Hepatocyte (in vitro differentiated cells): ENCODE data around the gene SIRPG. TPM values are rescaled to one million over a fixed set of nuclear protein-coding genes. Genes with fewer than 3 reads are reported as not detected.

ENCODE experiments used
- DNase-seq: peaks from one replicate; pipeline ENCODE4 v3.0.0-alpha.2; 2016; ENCODE audit warnings: low spot score
- H2AFZ ChIP-seq: fragments of 200-600 bp; sonication (generic); 2 replicates; pipeline ENCODE4 v1.6.0; 2016; ENCODE audit warnings: antibody characterized with exemption, mild to moderate bottlenecking
- H3K27ac ChIP-seq: fragments of 200-600 bp; sonication (generic); 2 replicates; pipeline ENCODE4 v1.5.1; 2016; ENCODE audit warnings: mild to moderate bottlenecking
- H3K27me3 ChIP-seq: fragments of 200-600 bp; sonication (generic); 2 replicates; pipeline ENCODE4 v1.6.1; 2016
- H3K36me3 ChIP-seq: fragments of 200-600 bp; sonication (generic); replicated peaks from 2 replicates; pipeline ENCODE4 v1.5.1; 2016; ENCODE audit warnings: low read depth; ENCODE audit not compliant: insufficient read depth
- H3K4me1 ChIP-seq: fragments of 200-600 bp; sonication (generic); 2 replicates; pipeline ENCODE4 v1.5.1; 2016; ENCODE audit warnings: mild to moderate bottlenecking, moderate library complexity; ENCODE audit not compliant: insufficient read depth
- H3K4me2 ChIP-seq: fragments of 200-600 bp; sonication (generic); 2 replicates; pipeline ENCODE4 v1.6.0; 2016
- H3K4me3 ChIP-seq: fragments of 200-600 bp; sonication (generic); 2 replicates; pipeline ENCODE4 v1.5.1; 2016; ENCODE audit warnings: mild to moderate bottlenecking
- H3K79me2 ChIP-seq: fragments of 200-600 bp; sonication (generic); 2 replicates; pipeline ENCODE4 v1.6.0; 2017; ENCODE audit warnings: mild to moderate bottlenecking
- H3K9me2 ChIP-seq: fragments of 200-600 bp; sonication (generic); replicated peaks from 2 replicates; pipeline ENCODE4 v1.6.0; 2017; ENCODE audit warnings: mild to moderate bottlenecking; ENCODE audit not compliant: insufficient read depth
- H3K9me3 ChIP-seq: fragments of 200-600 bp; sonication (generic); 2 replicates; pipeline ENCODE4 v1.5.1; 2016; ENCODE audit warnings: low read depth, mild to moderate bottlenecking
- H4K20me1 ChIP-seq: fragments of 200-600 bp; sonication (generic); 2 replicates; pipeline ENCODE4 v1.6.0; 2016; ENCODE audit warnings: mild to moderate bottlenecking; ENCODE audit not compliant: insufficient read depth, poor library complexity, severe bottlenecking
- EZH2 ChIP-seq: fragments of 200-600 bp; sonication (generic); IDR thresholded peaks from 2 replicates; pipeline ENCODE4 v1.6.1; 2016; ENCODE audit warnings: antibody characterized with exemption, mild to moderate bottlenecking, borderline replicate concordance
- EZH2phosphoT487 ChIP-seq: fragments of 200-600 bp; sonication (generic); IDR thresholded peaks from one replicate; pipeline ENCODE4 v1.6.1; 2018; ENCODE audit warnings: antibody characterized with exemption, mild to moderate bottlenecking, low read depth, moderate library complexity; ENCODE audit not compliant: unreplicated experiment, severe bottlenecking
- WGBS: methylation state at CpG from one replicate; pipeline ENCODE4 v1.1.6; 2016; ENCODE audit warnings: low lambda C conversion rate; ENCODE audit errors: missing lambda C conversion rate; 5-methylcytosine and 5-hydroxymethylcytosine counted together
- polyA plus RNA-seq: library from polyadenylated mRNA; unstranded; fragments of >200 nt; fragmentation: Nextera tagmentation; extraction: Ambion mirVana; gene quantifications from 2 replicates; pipeline ENCODE4 v1.2.1, GENCODE V29; 2016
- total RNA-seq: library from RNA; depleted of rRNA; stranded (reverse); fragments of >200 nt; gene quantifications from 2 replicates; pipeline ENCODE4 v1.2.3, GENCODE V29; 2014
- TF ChIP-seq, protein P1 (sequence below): fragments of 200-600 bp; sonication (generic); IDR thresholded peaks from 2 replicates; pipeline ENCODE4 v1.5.1; 2016; ENCODE audit warnings: antibody characterized with exemption, mild to moderate bottlenecking; ENCODE audit not compliant: poor library complexity

Gene SIRPG
- total and polyA plus RNA-seq, 2 experiments from 2014 or later, result not detected

DNA sequence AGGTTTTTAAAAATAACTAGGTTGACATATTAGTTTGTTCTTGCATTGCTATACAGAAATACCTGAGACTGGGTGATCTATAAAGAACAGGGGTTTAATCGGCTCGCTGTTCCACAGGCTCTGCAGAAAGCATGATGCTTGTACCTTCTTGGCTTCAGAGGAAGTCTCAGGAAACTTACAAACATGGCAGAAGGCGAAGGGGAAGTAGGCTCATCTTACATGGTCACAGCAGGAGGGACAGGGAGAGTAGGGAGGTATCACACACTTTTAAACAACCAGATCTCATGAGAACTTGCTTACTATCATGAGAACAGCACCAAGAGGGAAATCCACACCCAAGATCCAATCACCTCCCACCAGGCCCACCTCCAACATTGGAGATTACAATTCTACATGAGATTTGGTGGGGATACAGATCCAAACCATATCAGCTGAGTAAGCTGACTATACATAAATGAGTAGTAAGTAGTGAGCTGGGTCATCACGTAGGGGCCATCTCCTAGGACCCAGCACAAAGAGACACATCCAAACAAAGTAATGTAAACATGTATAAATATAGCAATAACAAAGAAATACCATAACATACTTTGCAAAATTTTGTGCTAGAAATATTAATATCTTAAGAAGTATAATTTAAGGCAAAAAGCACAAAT, 31.4 kb upstream of the SIRPG start:
- no peak overlapping the region for H3K4me2 ChIP-seq
- no peaks in the 10 kb centered on the region for H4K20me1 ChIP-seq
- TF ChIP-seq, protein P1, sequence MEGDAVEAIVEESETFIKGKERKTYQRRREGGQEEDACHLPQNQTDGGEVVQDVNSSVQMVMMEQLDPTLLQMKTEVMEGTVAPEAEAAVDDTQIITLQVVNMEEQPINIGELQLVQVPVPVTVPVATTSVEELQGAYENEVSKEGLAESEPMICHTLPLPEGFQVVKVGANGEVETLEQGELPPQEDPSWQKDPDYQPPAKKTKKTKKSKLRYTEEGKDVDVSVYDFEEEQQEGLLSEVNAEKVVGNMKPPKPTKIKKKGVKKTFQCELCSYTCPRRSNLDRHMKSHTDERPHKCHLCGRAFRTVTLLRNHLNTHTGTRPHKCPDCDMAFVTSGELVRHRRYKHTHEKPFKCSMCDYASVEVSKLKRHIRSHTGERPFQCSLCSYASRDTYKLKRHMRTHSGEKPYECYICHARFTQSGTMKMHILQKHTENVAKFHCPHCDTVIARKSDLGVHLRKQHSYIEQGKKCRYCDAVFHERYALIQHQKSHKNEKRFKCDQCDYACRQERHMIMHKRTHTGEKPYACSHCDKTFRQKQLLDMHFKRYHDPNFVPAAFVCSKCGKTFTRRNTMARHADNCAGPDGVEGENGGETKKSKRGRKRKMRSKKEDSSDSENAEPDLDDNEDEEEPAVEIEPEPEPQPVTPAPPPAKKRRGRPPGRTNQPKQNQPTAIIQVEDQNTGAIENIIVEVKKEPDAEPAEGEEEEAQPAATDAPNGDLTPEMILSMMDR, result no peak
- no peak for TF ChIP-seq EZH2phosphoT487
- TF ChIP-seq EZH2, result no peak
- no peak overlapping the region for H3K4me3 ChIP-seq
- H2AFZ ChIP-seq, result no peak overlapping the region
- no peaks in the 10 kb centered on the region for H3K9me2 ChIP-seq
- DNase-seq, result no peak
- no peak overlapping the region for H3K27ac ChIP-seq
- peaks cover 13% of the 10 kb centered on the region for H3K27me3 ChIP-seq
- H3K9me3 ChIP-seq, result no peaks in the 10 kb centered on the region
- H3K79me2 ChIP-seq, result no peaks in the 10 kb centered on the region
- H3K4me1 ChIP-seq, result no peaks in the 10 kb centered on the region
- WGBS, result 87% methylated on average over 4 of the region's 4 CpGs
- no peaks in the 10 kb centered on the region for H3K36me3 ChIP-seq

GRCh38 chr20:1687053-1687452, 29.5 kb upstream of the SIRPG start:
- Histone ChIP-seq H3K4me1 (no peaks in the 10 kb centered on the region), H4K20me1 (no peaks in the 10 kb centered on the region), H3K27ac (no peak overlapping the region), H3K36me3 (no peaks in the 10 kb centered on the region), H3K4me2 (no peak overlapping the region), H3K9me3 (no peaks in the 10 kb centered on the region), H3K9me2 (no peaks in the 10 kb centered on the region), H3K27me3 (peaks cover 7% of the 10 kb centered on the region), H3K4me3 (no peak overlapping the region), H3K79me2 (no peaks in the 10 kb centered on the region), H2AFZ (no peak overlapping the region)
- no peak for DNase-seq
- TF ChIP-seq EZH2phosphoT487 (no peak), EZH2 (no peak)
- TF ChIP-seq, protein P1, result no peak

DNA sequence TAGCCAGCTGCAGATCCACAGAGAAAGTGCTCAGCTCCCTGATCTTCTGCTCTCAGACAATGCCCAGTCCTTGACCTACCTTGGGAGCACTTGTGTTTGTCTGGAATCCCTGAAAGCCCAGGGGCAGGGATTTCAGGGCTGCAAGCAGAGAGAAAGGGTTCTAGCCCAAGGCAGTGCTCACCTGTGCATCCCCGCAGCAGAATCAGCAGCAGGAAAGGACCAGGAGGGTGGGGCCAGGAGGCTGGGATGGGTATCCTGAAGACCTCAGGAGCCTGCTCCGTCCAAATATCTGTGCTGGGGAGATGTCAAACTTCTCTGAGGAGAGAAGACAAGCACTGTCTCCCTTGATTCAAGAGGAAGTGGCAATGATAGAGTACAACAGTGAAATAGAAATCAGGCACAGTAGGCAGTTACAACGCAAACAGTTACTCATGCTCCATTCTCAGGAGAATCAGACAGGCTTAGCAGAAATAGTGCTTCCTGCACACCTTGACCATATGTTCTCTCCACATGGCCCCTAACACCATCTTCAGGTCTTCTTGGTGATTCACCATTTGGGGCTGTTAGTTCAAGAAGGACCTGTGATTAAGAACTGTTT, 28.7 kb upstream of the SIRPG start:
- H3K9me3 ChIP-seq, result no peaks in the 10 kb centered on the region
- 53% methylated on average over 3 of the region's 3 CpGs for WGBS
- H3K27ac ChIP-seq, result no peak overlapping the region
- H2AFZ ChIP-seq, result no peak overlapping the region
- H3K4me3 ChIP-seq, result no peak overlapping the region
- H3K79me2 ChIP-seq, result no peaks in the 10 kb centered on the region
- no peaks in the 10 kb centered on the region for H4K20me1 ChIP-seq
- no peaks in the 10 kb centered on the region for H3K36me3 ChIP-seq
- H3K4me1 ChIP-seq, result no peaks in the 10 kb centered on the region
- H3K9me2 ChIP-seq, result no peaks in the 10 kb centered on the region
- TF ChIP-seq EZH2, result no peak
- TF ChIP-seq, protein P1, result no peak
- TF ChIP-seq EZH2phosphoT487, result no peak
- no peak for DNase-seq
- H3K27me3 ChIP-seq, result peaks cover 7% of the 10 kb centered on the region
- no peak overlapping the region for H3K4me2 ChIP-seq
